ENCODE results near the gene ATP1B3.

ATP1B3 gene

GRCh38 chr3:141876381-141876890, at the start of gene ATP1B3:
Gene ATP1B3, plus strand, starts transcription at chr3:141876643. Its CDS starts 159 bp downstream, at chr3:141876802.
- Histone ChIP-seq H3K9ac (ENCODE audit: low read length) (peak within 1 kb of the TSS; percentile 92), H3K4me1 (ENCODE audit: insufficient read depth, low read length) (peaks cover 21% of the 10 kb centered on the region), H3K4me3 (ENCODE audit: low read depth in 1 of 2, low read length in 2 of 2) (peak within 1 kb of the TSS; percentile 87 to 89), H3K36me3 (ENCODE audit: insufficient read depth, low read length) (no peaks in the 10 kb centered on the region), H3K27ac (ENCODE audit: low read depth, low read length) (peak within 1 kb of the TSS; percentile 99), H3K9me3 (ENCODE audit: low read length) (no peaks in the 10 kb centered on the region), H3K27me3 (ENCODE audit: control insufficient read depth in 1 of 2, insufficient read depth in 2 of 2, low read length in 2 of 2) (no peaks in the 10 kb centered on the region)

- no peaks in the 10 kb centered on the region for H3K36me3 ChIP-seq (ENCODE audit: insufficient read depth, low read length)
- H3K27me3 ChIP-seq (ENCODE audit: control insufficient read depth in 1 of 2, insufficient read depth in 2 of 2, low read length in 2 of 2), result no peaks in the 10 kb centered on the region
- no peaks in the 10 kb centered on the region for H3K9me3 ChIP-seq (ENCODE audit: low read length)
- no peak overlapping the region for H3K9ac ChIP-seq (ENCODE audit: low read length)
- H3K4me1 ChIP-seq (ENCODE audit: insufficient read depth, low read length), result no peaks in the 10 kb centered on the region
- H3K4me3 ChIP-seq (ENCODE audit: low read depth in 1 of 2, low read length in 2 of 2), result no peak overlapping the region
- no peak overlapping the region for H3K27ac ChIP-seq (ENCODE audit: low read depth, low read length)
Observed at GRCh38 chr3:141828487-141828886, 48.0 kb upstream of the ATP1B3 start.

GRCh38 chr3:141828890-141829289, 47.6 kb upstream of the ATP1B3 start:
- no peak overlapping the region for H3K27ac ChIP-seq (ENCODE audit: low read depth, low read length)
- no peaks in the 10 kb centered on the region for H3K27me3 ChIP-seq (ENCODE audit: control insufficient read depth in 1 of 2, insufficient read depth in 2 of 2, low read length in 2 of 2)
- H3K4me1 ChIP-seq (ENCODE audit: insufficient read depth, low read length), result no peaks in the 10 kb centered on the region
- H3K4me3 ChIP-seq (ENCODE audit: low read depth in 1 of 2, low read length in 2 of 2), result no peak overlapping the region
- H3K36me3 ChIP-seq (ENCODE audit: insufficient read depth, low read length), result no peaks in the 10 kb centered on the region
- no peaks in the 10 kb centered on the region for H3K9me3 ChIP-seq (ENCODE audit: low read length)
- no peak overlapping the region for H3K9ac ChIP-seq (ENCODE audit: low read length)

DNA sequence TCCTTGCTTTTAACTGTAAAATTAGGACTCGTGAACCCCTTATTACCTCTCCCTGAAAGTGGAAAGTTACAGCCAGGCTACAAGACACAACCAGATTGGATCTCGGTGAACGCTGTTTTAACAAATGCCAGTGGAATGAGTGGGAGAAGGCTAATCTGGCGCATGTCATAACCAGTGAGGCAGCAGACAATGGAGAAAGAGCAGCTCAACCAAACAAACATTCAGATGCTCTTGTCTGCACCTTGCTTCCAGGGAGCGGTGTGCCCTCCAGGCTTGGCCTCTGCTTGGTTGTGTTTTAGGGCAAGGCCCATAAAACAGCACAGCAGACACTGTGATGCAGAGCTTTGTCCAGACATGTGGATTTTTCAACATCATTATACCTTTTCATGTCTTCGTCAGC, 45.9 kb upstream of the ATP1B3 start:
- Histone ChIP-seq H3K27me3 (ENCODE audit: control insufficient read depth in 1 of 2, insufficient read depth in 2 of 2, low read length in 2 of 2) (no peaks in the 10 kb centered on the region), H3K9me3 (ENCODE audit: low read length) (no peaks in the 10 kb centered on the region), H3K4me3 (ENCODE audit: low read depth in 1 of 2, low read length in 2 of 2) (no peak overlapping the region), H3K9ac (ENCODE audit: low read length) (no peak overlapping the region), H3K27ac (ENCODE audit: low read depth, low read length) (no peak overlapping the region), H3K4me1 (ENCODE audit: insufficient read depth, low read length) (no peaks in the 10 kb centered on the region), H3K36me3 (ENCODE audit: insufficient read depth, low read length) (no peaks in the 10 kb centered on the region)

- Histone ChIP-seq H3K36me3 (ENCODE audit: insufficient read depth, low read length) (no peaks in the 10 kb centered on the region), H3K27me3 (ENCODE audit: control insufficient read depth in 1 of 2, insufficient read depth in 2 of 2, low read length in 2 of 2) (no peaks in the 10 kb centered on the region), H3K9me3 (ENCODE audit: low read length) (no peaks in the 10 kb centered on the region), H3K4me1 (ENCODE audit: insufficient read depth, low read length) (no peaks in the 10 kb centered on the region), H3K27ac (ENCODE audit: low read depth, low read length) (no peak overlapping the region), H3K4me3 (ENCODE audit: low read depth in 1 of 2, low read length in 2 of 2) (no peak overlapping the region), H3K9ac (ENCODE audit: low read length) (no peak overlapping the region)
Observed at GRCh38 chr3:141834292-141834691, 42.2 kb upstream of the ATP1B3 start.

DNA sequence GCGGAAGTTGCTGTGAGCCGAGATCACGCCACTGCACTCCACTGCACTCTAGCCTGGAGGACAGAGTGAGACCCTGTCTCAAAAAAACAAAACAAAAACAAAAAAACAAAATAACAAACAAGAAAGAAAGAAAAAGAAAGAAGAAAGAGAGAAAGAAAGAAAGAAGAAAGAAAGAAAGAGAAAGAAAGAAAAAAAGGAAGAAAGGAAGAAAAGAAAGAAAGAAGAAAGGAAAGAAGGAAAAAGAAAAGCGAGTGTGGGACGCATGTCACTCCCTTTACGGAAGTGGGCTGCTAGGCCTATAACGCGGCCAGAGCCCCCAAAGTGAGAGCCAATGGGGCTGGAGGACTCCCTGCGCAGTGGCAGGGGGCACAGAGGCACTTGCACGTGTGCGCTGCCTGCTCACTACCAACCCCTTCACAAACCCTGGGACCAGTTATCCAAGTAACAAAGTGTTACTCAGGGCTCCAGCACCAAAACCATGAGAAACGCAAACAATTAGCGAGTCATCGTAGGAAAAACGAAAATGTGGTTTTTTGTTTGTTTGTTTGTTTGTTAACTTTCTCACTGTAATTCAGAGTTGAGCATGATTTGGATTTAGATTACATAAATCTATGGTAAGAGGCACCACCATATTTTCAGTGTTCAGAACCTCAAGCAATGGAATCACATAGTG, 40.8 kb upstream of the ATP1B3 start:
- Histone ChIP-seq H3K9me3 (ENCODE audit: low read length) (no peaks in the 10 kb centered on the region), H3K9ac (ENCODE audit: low read length) (no peak overlapping the region), H3K27me3 (ENCODE audit: control insufficient read depth in 1 of 2, insufficient read depth in 2 of 2, low read length in 2 of 2) (no peaks in the 10 kb centered on the region), H3K27ac (ENCODE audit: low read depth, low read length) (no peak overlapping the region), H3K4me3 (ENCODE audit: low read depth in 1 of 2, low read length in 2 of 2) (no peak overlapping the region), H3K36me3 (ENCODE audit: insufficient read depth, low read length) (no peaks in the 10 kb centered on the region), H3K4me1 (ENCODE audit: insufficient read depth, low read length) (no peaks in the 10 kb centered on the region)

DNA sequence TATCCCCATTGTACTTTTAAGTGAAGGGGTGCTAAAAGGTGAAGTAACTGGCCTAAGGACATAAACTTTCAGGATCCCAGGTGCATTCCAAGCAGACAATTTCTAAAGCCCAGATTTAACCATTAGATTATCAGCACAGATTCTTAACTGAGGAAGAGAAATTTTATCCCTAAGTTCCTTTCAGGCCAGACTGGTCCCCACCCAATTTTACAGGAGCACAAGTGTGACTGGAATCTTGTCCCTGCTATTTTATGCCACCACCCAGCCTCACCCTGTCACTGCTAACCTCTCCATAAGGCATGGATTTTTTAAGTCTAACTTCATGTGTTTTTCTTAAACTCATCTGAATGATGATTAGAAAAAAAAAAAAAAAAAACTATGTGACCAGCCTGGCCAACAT, 37.1 kb upstream of the ATP1B3 start:
- Histone ChIP-seq H3K27me3 (ENCODE audit: control insufficient read depth in 1 of 2, insufficient read depth in 2 of 2, low read length in 2 of 2) (no peaks in the 10 kb centered on the region), H3K9ac (ENCODE audit: low read length) (no peak overlapping the region), H3K27ac (ENCODE audit: low read depth, low read length) (no peak overlapping the region), H3K36me3 (ENCODE audit: insufficient read depth, low read length) (no peaks in the 10 kb centered on the region), H3K4me3 (ENCODE audit: low read depth in 1 of 2, low read length in 2 of 2) (no peak overlapping the region), H3K4me1 (ENCODE audit: insufficient read depth, low read length) (no peaks in the 10 kb centered on the region), H3K9me3 (ENCODE audit: low read length) (no peaks in the 10 kb centered on the region)

- Histone ChIP-seq H3K27me3 (ENCODE audit: control insufficient read depth in 1 of 2, insufficient read depth in 2 of 2, low read length in 2 of 2) (no peaks in the 10 kb centered on the region), H3K27ac (ENCODE audit: low read depth, low read length) (no peak overlapping the region), H3K4me1 (ENCODE audit: insufficient read depth, low read length) (no peaks in the 10 kb centered on the region), H3K9ac (ENCODE audit: low read length) (no peak overlapping the region), H3K9me3 (ENCODE audit: low read length) (no peaks in the 10 kb centered on the region), H3K36me3 (ENCODE audit: insufficient read depth, low read length) (no peaks in the 10 kb centered on the region), H3K4me3 (ENCODE audit: low read depth in 1 of 2, low read length in 2 of 2) (no peak overlapping the region)
Observed at GRCh38 chr3:141840737-141841544, 35.5 kb upstream of the ATP1B3 start.

DNA sequence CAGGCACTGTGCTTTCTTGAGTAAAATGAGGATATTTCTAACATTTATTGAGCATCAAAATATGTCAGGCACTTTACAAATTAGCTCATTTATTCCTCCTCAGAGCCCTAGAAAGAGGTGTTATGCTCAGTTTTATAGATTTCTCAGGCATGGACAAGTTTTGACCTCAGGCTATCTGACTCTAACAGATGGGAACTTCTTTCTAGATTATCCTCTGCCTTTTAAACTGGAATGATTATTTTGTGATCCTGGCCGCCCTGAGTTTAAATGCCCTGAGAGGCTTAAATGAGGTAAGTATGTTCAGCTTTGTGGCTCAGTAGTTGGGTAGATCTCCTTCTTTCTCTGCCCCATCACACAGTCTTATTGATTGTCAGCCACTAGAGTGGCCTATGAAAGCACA, 32.3 kb upstream of the ATP1B3 start:
- Histone ChIP-seq H3K27me3 (ENCODE audit: control insufficient read depth in 1 of 2, insufficient read depth in 2 of 2, low read length in 2 of 2) (no peaks in the 10 kb centered on the region), H3K36me3 (ENCODE audit: insufficient read depth, low read length) (no peaks in the 10 kb centered on the region), H3K4me1 (ENCODE audit: insufficient read depth, low read length) (no peaks in the 10 kb centered on the region), H3K4me3 (ENCODE audit: low read depth in 1 of 2, low read length in 2 of 2) (no peak overlapping the region), H3K9ac (ENCODE audit: low read length) (no peak overlapping the region), H3K9me3 (ENCODE audit: low read length) (no peaks in the 10 kb centered on the region), H3K27ac (ENCODE audit: low read depth, low read length) (no peak overlapping the region)

- no peaks in the 10 kb centered on the region for H3K36me3 ChIP-seq (ENCODE audit: insufficient read depth, low read length)
- no peak overlapping the region for H3K27ac ChIP-seq (ENCODE audit: low read depth, low read length)
- H3K4me1 ChIP-seq (ENCODE audit: insufficient read depth, low read length), result no peaks in the 10 kb centered on the region
- no peaks in the 10 kb centered on the region for H3K9me3 ChIP-seq (ENCODE audit: low read length)
- H3K27me3 ChIP-seq (ENCODE audit: control insufficient read depth in 1 of 2, insufficient read depth in 2 of 2, low read length in 2 of 2), result no peaks in the 10 kb centered on the region
- no peak overlapping the region for H3K9ac ChIP-seq (ENCODE audit: low read length)
- H3K4me3 ChIP-seq (ENCODE audit: low read depth in 1 of 2, low read length in 2 of 2), result no peak overlapping the region
Observed at GRCh38 chr3:141844812-141845211, 31.6 kb upstream of the ATP1B3 start.

DNA sequence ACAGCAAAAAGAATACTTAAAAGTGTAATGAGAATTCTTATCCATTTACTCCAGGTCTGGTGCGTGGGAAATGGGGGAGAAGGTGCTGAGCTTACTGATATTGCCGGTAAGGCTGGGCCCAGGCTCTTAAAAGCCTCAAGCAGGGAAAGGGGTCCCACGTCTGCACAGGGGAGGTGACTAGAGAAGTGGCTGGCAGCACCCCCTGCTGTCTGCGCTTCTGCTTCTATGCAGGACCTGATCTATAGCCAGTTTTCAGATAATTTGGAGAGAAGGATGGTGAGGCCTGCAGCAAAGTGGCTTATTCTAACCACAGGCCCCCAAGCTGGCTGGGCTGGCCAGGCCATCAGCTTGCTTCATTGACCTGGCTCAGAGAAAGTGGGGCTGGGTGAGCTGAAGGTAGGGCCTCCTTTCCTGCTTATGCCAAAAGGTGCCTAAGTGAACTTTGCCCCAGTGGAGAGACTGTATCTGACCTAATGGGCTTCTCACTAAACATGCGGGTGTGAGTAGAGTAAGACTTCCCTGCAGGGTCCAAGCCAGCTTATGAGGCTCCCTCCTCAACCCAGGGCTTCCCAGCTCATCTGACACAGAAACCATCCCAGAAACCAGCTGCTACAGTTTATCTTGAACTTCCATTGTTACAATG, 30.9 kb upstream of the ATP1B3 start:
- H3K9ac ChIP-seq (ENCODE audit: low read length), result no peak overlapping the region
- H3K27ac ChIP-seq (ENCODE audit: low read depth, low read length), result no peak overlapping the region

More for the DNA sequence above, 30.9 kb upstream of the ATP1B3 start:
- no peaks in the 10 kb centered on the region for H3K9me3 ChIP-seq (ENCODE audit: low read length)
- H3K36me3 ChIP-seq (ENCODE audit: insufficient read depth, low read length), result no peaks in the 10 kb centered on the region
- H3K27me3 ChIP-seq (ENCODE audit: control insufficient read depth in 1 of 2, insufficient read depth in 2 of 2, low read length in 2 of 2), result no peaks in the 10 kb centered on the region
- H3K4me1 ChIP-seq (ENCODE audit: insufficient read depth, low read length), result no peaks in the 10 kb centered on the region
- H3K4me3 ChIP-seq (ENCODE audit: low read depth in 1 of 2, low read length in 2 of 2), result no peak overlapping the region

Data from muscle layer of colon (tissue), 2 donors.